Measurements from ENCODE around the gene OR7G2. TPM values are rescaled to one million over a fixed set of nuclear protein-coding genes. Genes with fewer than 3 reads are reported as not detected.

The OR7G2 gene
- total RNA-seq, 1 experiment from 2014 or later, result not detected

DNA sequence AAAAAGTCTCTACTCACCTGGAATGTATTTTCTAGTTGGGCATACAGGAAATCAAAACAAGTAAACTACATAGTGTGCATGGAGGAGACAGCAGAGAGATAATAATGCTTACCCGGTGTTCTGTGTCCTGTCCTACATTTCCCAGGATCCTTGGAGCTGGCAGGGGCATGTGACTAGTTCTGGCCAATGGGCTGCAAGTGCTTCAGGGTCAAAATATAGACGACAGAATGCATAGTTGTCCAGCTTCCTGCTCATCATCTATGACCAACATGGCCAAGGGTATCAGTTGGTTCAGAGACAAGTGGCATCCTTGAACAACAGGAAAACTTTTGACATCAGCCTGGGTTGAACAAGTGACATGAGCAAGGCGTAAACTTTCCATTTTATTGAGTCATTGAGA lies 41.4 kb upstream of the OR7G2 start:
- no peaks in the 10 kb centered on the region for H4K20me1 ChIP-seq (ENCODE audit: control insufficient read depth, insufficient read depth, insufficient read length)
- Mint-ChIP-seq H3K27ac (no peak overlapping the region), H3K4me1 (peaks cover 3 to 4% of the 10 kb centered on the region in 2 experiments; a peak in 1 of 4 replicates), H3K4me3 (no peak overlapping the region), H3K36me3 (ENCODE audit: insufficient read depth in 1 of 3, low read depth in 3 of 3) (peaks cover 87 to 97% (median 95%) of the 10 kb centered on the region in 3 experiments), H3K9me3 (peaks cover 86 to 96% of the 10 kb centered on the region in 2 experiments), H3K27me3 (ENCODE audit: low read depth) (no peaks in the 10 kb centered on the region; the same call in none of the 2 replicates)
- no peak overlapping the region for H3K9ac ChIP-seq (ENCODE audit: extremely low read depth, insufficient read length, low read length)
- H3K9me3 ChIP-seq (ENCODE audit: control insufficient read depth, low read depth, low read length), result peaks cover 36% of the 10 kb centered on the region
- H2BK15ac ChIP-seq (ENCODE audit: low read depth, low read length), result no peak overlapping the region
- no peak overlapping the region for H3K56ac ChIP-seq (ENCODE audit: insufficient read length, low read depth, low read length)
- H2BK5ac ChIP-seq (ENCODE audit: insufficient read length, low read length), result no peak overlapping the region
- no peak overlapping the region for H4K8ac ChIP-seq (replicated peaks; ENCODE audit: insufficient read length, low read depth, low read length)
- no peak overlapping the region for H3K23ac ChIP-seq (ENCODE audit: insufficient read length, low read depth, low read length)
- H2BK20ac ChIP-seq (ENCODE audit: low read depth, low read length, poor library complexity, severe bottlenecking), result no peak overlapping the region
- no peak overlapping the region for H3K18ac ChIP-seq (ENCODE audit: insufficient read length, low read depth, low read length)
- no peaks in the 10 kb centered on the region for H3K27me3 ChIP-seq (ENCODE audit: insufficient read depth, low read length)
- DNase-seq, result no peak
- no peak for TF ChIP-seq CTCF (conservative IDR thresholded peaks at IDR 0.05)
- no CpG with 5 or more reads among the region's 3 CpGs for WGBS (ENCODE audit: extremely low coverage, insufficient read length, low lambda C conversion rate)
- no peak overlapping the region for H2AK5ac ChIP-seq (ENCODE audit: insufficient read length, low read length)
- H3K79me2 ChIP-seq (ENCODE audit: insufficient read depth, low read length), result peaks cover 80% of the 10 kb centered on the region
- H3K79me1 ChIP-seq (ENCODE audit: insufficient read depth, low read depth, low read length, poor library complexity, severe bottlenecking), result peaks cover 11% of the 10 kb centered on the region
- no peaks in the 10 kb centered on the region for H3K4me1 ChIP-seq (ENCODE audit: insufficient read depth, low read length)
- H3T11ph ChIP-seq (ENCODE audit: low read length), result no peak overlapping the region
- no peaks in the 10 kb centered on the region for H3K23me2 ChIP-seq (ENCODE audit: insufficient read length, low read depth, low read length, poor library complexity, severe bottlenecking)
- no peak overlapping the region for H3K4ac ChIP-seq (ENCODE audit: low read depth, low read length)
- H2BK12ac ChIP-seq (ENCODE audit: insufficient read length, low read depth, low read length), result no peak overlapping the region
- no peak overlapping the region for H4K5ac ChIP-seq (ENCODE audit: insufficient read length, low read depth, low read length)
- H2AFZ ChIP-seq (ENCODE audit: low read length), result no peak overlapping the region
- no peak overlapping the region for H2BK120ac ChIP-seq (ENCODE audit: low read depth, low read length, poor library complexity, severe bottlenecking)
- H3K4me2 ChIP-seq (ENCODE audit: insufficient read depth, insufficient read length, low read length), result no peak overlapping the region
- H3K14ac ChIP-seq (ENCODE audit: insufficient read depth, low read length), result no peak overlapping the region
- H3K27ac ChIP-seq (ENCODE audit: insufficient read length, low read depth, low read length), result no peak overlapping the region
- H4K91ac ChIP-seq (ENCODE audit: insufficient read length, low read depth, low read length), result no peak overlapping the region
